ENCODE measurements around the gene ARSG.

The ARSG gene

DNA sequence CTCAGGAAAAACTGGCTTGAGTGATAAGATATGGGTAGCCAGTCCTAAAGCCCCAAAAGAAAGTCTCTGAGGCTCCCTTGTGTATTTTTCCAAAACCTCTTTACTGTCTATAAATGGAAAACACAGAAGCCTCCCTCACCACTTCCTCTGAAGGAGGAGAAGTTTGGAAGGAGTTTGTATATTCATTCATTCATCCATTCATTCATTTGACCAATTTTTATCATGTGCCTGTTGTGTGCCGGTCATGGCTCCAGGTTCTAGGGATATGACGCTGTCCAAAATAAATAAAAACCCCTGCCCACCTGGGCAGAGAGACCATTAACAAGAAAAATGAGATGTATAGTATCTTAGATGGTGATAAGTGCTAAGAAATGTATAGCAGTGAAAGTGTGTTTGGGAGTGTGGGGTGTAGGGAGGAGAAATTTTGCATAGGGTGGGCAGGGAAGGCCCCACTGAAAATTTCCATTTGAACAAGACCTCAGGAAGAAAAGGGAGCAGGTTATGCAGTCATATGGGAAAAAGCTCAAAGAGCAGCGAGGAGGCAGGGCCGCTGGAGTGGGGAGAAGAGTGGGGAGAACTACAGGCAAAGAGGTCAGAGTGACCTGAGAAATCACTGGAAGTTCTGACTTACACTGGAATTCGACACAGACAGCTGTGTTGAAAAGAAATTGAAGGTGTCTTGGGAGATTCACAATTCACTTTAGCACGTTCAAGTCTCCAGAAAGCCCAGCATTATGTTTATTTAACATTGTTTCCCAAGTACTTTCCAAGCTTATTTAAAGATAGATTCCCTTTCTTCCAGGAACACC lies 172.1 kb downstream of the ARSG start:
- DNase-seq, result no peak
- intact Hi-C loops (cut with DNase I), result loop anchor here (10.0 kb wide), 1 partner anchor 289 kb away; no protein-coding TSS in a partner anchor

DNA sequence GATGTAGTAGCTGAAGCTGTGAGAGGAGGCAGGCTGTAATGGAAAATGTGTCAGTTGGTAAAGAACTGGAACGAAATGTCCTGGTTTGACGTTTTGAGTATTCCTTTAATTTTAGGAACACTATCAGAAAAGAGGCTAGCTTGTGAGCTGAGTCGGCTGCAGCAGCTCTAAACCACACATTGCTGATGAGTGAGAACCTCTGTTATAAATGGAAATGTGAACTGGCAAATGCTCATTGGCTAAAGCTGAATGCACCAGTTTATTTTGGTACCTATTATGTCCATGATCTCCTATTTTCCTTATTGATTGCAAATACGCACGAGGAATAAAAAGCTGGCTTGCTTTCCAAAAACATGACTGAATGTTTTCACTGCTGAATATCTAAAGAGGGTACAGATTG lies 177.0 kb downstream of the ARSG start:
- DNase-seq, result peak in 7 of 42 donors; percentile 23 to 44 (median 29)
- intact Hi-C loops (cut with DNase I), result loop anchor here (10.0 kb wide), 1 partner anchor 294 kb away; no protein-coding TSS in a partner anchor

DNA sequence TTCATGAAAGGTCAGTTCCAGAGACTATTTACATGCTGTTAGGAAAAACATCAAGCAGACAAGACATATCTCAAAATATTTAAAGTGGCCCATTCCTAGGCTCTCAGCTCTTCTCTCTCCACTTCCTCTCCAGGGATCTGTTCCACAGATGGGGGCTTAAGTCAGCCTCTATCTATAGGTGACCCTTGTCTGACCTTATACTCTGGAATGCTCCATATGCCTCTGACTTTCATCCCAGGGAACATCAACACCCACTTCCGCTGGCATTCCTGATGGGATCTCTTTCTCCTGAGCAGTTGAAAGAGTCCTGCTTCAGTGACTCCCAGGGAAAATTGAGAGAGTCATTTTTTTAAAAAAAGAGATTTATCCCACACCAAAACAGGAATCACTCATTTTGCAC lies 177.5 kb downstream of the ARSG start:
- intact Hi-C loops (cut with DNase I), result loop anchor here (10.0 kb wide), 1 partner anchor 294 kb away; no protein-coding TSS in a partner anchor
- DNase-seq, result no peak

Data from head of caudate nucleus (tissue), 42 donors.